Stimulated activated CD8-positive, alpha-beta memory T cell treated with anti-CD3 and anti-CD28 coated beads, Interleukin-2, amount 100 ng/mL, for 48 hours (primary cell): ENCODE results near the gene NPIPB8.
"Not testable (repeated sequence)": the region's sequence is repeated elsewhere in the genome, so short reads cannot be mapped to it uniquely, and the experiment has no call there.

ENCODE experiments used
- DNase-seq, 2 donors: peaks; one replicate each; pipeline ENCODE4 v3.0.0-alpha.2; 2020; ENCODE audit warnings: low read depth in 2 of 2

NPIPB8 gene

GRCh38 chr16:28623172-28623711 is 14.6 kb upstream of the NPIPB8 start:
- DNase-seq: peak; percentile 52 to 57

GRCh38 chr16:28630905-28631304 is 7.0 kb upstream of the NPIPB8 start:
- not testable (repeated sequence) for DNase-seq

- not testable (repeated sequence) for DNase-seq
These were observed 1.6 kb upstream of the NPIPB8 start for GRCh38 chr16:28636093-28636823.

GRCh38 chr16:28638359-28638758 is 494 bp downstream of the NPIPB8 start:
- not testable (repeated sequence) for DNase-seq

GRCh38 chr16:28639959-28640358 is 2.1 kb downstream of the NPIPB8 start:
- not testable (repeated sequence) for DNase-seq

GRCh38 chr16:28666264-28666663 is 28.4 kb downstream of the NPIPB8 start:
- not testable (repeated sequence) for DNase-seq

GRCh38 chr16:28667480-28667879 is 29.6 kb downstream of the NPIPB8 start:
- DNase-seq: not testable (repeated sequence)

GRCh38 chr16:28668199-28668598 is 30.3 kb downstream of the NPIPB8 start:
- DNase-seq: not testable (repeated sequence)

- DNase-seq: not testable (repeated sequence)
These were observed 50.6 kb downstream of the NPIPB8 start for GRCh38 chr16:28688327-28688952.

- not testable (repeated sequence) for DNase-seq
These were observed 51.6 kb downstream of the NPIPB8 start for GRCh38 chr16:28689425-28689824.

GRCh38 chr16:28691722-28692121 is 53.9 kb downstream of the NPIPB8 start:
- not testable (repeated sequence) for DNase-seq

- DNase-seq: not testable (repeated sequence)
These were observed 55.5 kb downstream of the NPIPB8 start for GRCh38 chr16:28693257-28693950.

GRCh38 chr16:28699792-28700191 is 61.9 kb downstream of the NPIPB8 start:
- DNase-seq: not testable (repeated sequence)

- DNase-seq: not testable (repeated sequence)
These were observed 62.5 kb downstream of the NPIPB8 start for GRCh38 chr16:28700349-28700748.

- not testable (repeated sequence) for DNase-seq
These were observed 63.5 kb downstream of the NPIPB8 start for GRCh38 chr16:28701384-28701783.

GRCh38 chr16:28704246-28704645 is 66.4 kb downstream of the NPIPB8 start:
- not testable (repeated sequence) for DNase-seq
